HG03571 (cell line): ENCODE data around the gene FCRLB.
"Not testable (repeated sequence)": the region's sequence is repeated elsewhere in the genome, so short reads cannot be mapped to it uniquely, and the experiment has no call there.

ENCODE experiments used
- ATAC-seq: cut with Tn5 transposase; IDR thresholded peaks from one replicate; pipeline ENCODE4 v1.9.1; 2021; ENCODE audit not compliant: unreplicated experiment

FCRLB gene

DNA sequence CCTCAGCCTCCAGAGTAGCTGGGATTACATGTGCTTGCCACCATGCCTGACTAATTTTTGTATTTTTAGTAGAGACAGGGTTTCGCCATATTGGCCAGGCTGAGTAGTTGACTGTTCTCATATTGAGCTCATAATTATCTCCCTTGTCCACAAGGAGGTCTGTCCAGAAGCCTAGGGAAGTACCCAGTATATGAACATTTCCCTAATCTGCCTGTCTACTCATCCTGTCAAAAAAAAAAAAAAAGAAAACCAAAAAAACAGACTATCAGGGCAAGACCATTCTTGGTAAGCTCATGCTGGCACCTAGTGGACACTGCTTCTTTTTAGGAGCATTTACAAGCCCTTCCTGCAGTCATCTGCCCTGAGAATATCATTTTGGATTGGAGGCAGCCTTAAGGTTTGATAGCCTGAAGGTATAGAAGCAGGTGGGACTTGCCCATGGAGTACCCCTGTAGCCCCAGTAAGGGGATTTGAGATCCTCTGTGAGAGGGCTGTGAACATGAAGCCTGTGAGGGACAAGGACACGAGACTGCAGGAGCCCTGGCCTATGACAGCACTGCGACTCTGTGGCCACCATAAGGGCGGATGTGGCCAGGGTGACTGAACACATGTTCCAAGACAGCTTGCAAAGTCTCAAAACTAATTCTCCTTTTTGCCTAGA, 17.4 kb downstream of the FCRLB start:
- ATAC-seq, result peak; percentile 80

- no peak for ATAC-seq
Observed at GRCh38 chr1:161739865-161740566, 18.7 kb downstream of the FCRLB start.

GRCh38 chr1:161740921-161741320, 19.6 kb downstream of the FCRLB start:
- ATAC-seq, result no peak

DNA sequence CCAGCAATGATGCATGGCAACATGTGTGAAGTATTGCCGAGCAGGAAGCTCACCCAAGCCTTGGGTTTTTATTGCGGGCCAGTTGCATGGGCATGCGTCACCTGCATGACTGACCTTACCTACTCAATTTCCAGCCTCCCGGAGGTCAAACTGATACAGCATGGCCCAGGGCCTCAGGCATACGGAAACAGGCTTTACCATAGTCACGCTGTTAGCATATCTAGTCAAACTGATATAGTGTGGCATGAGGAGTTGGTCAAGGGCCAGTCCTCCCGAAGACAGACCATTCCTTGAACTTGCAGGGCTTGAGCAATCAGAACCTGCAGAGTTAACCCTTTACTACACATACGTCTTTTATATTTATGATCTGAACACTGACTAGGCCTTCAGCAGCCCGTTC, 21.9 kb downstream of the FCRLB start:
- ATAC-seq, result no peak

- no peak for ATAC-seq
Observed at GRCh38 chr1:161747801-161748200, 26.5 kb downstream of the FCRLB start.

- peak; percentile 95 for ATAC-seq
Observed at GRCh38 chr1:161749509-161750407, 28.4 kb downstream of the FCRLB start, which contains the start of gene DUSP12. Gene DUSP12 (plus strand): TSS chr1:161749786. CDS start chr1:161749802, 16 bp downstream.

DNA sequence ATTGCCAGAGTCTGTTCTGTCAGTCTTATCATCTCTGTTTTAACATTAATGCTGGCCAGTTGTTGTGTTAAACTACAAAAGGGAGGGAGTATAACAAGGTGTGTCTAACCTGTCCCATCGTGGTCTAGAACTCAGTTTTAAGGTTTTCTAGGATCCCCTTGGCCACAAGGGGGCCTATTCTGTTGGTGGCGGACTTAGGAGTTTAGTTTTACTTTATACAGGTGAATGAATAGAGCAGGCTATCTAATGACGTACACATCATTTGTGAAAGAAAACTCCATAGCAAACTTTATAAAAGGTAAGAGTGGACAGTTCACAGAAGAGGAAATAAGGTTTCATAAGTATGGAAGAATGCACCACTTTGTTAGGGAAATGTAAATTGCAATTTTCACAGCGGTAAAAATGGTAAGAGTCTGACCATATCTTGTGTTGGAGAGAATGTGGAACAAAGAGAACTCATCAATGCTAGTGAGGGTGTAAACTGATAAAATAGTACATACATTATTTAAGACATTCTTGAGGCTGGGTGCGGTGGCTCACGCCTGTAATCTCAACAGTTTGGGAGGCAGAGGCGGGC, 42.3 kb downstream of the FCRLB start:
- ATAC-seq, result no peak

DNA sequence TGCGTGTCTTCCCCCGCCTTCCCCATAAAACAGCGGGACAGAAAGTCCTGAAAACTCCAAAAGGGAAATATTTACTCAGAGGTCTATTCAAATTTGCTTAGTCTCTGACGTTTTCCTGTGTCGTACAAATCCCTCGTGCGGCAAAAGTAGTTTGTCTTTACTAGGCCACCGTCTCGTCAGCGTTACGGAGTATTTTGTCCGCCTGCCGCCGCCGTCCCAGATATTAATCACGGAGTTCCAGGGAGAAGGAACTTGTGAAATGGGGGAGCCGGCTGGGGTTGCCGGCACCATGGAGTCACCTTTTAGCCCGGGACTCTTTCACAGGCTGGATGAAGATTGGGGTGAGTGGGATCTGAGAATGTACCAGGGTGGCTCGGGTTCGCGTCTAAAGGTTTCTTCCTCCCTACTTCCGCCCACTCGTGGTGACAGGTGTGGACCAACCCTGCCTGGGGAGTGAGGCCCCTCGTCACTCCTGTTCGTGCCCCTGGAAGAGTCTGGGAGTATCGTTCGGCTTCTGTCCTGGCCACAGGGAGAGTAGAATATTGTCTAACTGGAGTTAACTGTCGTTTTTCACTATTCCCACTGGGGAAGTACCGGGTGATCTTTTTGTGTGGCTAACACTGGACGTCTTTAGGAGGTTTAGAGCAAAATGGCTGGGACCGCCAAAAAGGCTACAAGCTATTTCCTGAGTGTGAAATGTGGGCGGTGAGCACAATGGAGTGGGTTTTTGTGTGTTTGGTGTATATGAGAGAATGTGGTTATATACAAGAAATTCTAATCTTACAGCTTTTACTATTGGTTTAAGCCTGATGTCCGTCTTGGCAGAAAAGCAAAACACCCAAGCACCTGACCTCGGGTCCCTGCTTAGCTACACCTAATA, 45.0 kb downstream of the FCRLB start, which contains the start of gene ATF6:
ATF6 (plus strand) TSS at position 219 of the 880 bp plus-strand sequence; CDS start at position 260, 41 bp downstream.
- peak; percentile 76 for ATAC-seq

DNA sequence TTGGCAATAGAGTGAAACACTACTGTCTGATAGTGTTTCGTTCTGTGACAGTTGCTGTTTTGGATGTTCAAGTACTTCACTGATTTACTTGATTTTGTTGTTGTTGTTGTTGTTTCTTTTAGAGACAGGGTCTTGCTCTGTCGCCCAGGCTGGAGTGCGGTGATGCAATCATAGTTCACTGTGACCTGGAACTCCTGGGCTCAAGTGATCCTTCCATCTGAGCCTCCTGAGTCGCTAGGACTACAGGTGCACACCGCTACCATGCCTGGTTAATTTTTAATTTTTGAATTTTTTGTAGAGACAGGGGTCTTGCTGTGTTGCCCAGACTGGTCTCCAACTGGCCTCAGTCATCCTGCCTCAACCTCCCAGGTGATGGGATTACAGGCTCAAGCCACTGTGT, 47.1 kb downstream of the FCRLB start:
- no peak for ATAC-seq

DNA sequence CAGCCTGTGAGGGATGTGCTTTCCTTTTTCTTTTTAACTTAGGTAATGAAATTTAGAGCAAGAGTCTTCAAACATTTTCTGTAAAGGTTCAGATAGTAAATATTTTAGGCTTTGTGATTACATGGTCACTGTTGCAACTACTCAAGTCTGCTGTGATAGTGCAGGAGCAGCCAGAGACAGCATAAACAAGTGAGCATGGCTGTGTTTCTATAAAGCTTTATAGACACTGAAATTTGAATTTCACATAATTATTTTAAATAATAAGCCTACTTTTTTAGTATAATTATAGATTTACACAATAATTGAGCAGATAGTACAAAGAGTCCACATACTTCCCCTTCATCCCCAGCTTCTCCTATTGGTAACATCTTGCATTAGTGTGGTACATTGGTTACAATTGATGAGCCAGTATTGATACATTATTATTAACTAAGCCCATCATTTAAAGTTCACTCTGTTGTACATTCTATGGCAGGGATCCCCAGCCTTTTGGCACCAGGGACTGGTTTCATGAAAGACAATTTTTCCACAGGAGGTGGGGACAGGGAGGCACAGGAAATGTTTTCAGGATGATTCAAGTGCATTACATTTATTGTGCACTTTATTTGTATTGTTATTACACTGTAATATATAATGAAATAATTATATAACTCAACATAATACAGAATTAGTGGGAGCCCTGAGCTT, 47.8 kb downstream of the FCRLB start:
- ATAC-seq, result no peak

GRCh38 chr1:161769673-161770045, 48.3 kb downstream of the FCRLB start:
- not testable (repeated sequence) for ATAC-seq

- ATAC-seq, result no peak
Observed at GRCh38 chr1:161770250-161770649, 48.9 kb downstream of the FCRLB start.

DNA sequence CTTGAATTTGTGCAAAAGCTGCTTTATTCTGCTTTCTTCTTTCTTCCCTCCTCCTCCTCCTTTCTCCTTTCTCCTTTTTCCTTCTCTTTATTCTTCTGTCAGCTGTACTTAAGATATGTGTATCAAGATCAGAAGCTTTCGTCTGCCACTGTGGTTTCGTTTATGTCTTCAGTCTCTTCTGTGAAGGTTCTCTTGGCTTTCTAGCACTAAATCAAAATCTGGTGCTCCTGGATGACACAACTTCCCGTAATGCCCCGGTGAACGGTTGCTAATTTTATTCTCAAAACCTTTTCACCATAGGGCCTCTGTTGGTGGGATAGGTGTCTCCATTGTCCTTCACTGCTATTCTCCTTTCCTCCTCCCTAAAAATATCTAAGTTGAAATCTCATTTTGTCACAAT, 49.8 kb downstream of the FCRLB start:
- ATAC-seq, result no peak

- no peak for ATAC-seq
Observed at GRCh38 chr1:161771973-161772372, 50.6 kb downstream of the FCRLB start.

- ATAC-seq, result no peak
Observed at GRCh38 chr1:161772397-161772796, 51.1 kb downstream of the FCRLB start.

GRCh38 chr1:161773791-161774190, 52.4 kb downstream of the FCRLB start:
- ATAC-seq, result no peak

GRCh38 chr1:161777261-161777660, 55.9 kb downstream of the FCRLB start:
- no peak for ATAC-seq
